ENCODE data around the gene SLC38A8.

SLC38A8 gene

GRCh38 chr16:83970430-83970815 lies 72.2 kb downstream of the SLC38A8 start:
- ATAC-seq, result no peak
- no peak for DNase-seq

GRCh38 chr16:83969771-83970429 lies 72.7 kb downstream of the SLC38A8 start:
- DNase-seq (no peak), ATAC-seq (no peak)

DNA sequence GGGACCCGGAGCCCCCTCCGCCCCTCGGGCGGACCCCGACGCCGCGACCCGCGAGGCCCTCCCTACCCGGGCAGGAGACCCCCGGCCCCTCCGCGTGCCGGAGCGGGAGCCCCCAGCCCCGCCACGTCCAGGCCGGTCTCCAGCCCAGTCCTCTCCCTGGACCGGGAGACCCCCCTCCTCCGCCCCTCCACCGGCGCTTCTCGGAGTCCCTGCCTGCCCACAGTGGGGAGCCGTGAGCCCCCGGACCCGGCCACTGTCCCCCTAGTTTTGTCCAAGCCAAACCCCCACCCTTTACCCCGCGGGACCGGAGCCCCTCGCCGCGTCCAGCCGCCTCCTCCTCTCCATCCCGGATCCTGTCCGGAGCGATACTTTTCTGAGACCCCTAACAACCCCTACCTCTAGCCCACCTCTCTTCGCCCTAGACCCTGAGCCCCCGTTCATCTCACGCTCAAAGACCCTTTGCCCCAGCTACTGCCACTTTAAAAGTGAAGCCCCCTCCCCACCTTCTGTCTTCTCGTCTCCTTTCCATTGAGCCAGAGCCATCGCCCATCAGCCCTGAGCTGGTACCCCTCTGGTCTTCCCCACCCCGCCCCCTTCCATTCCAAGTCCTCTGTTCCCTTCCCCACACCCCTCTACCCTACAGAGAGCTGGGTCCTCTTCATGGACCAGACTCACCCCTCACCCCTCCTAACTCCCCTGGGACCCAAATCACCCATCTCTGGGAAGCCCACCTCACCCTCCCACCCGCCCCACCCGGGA lies 73.5 kb downstream of the SLC38A8 start:
- ATAC-seq (no peak), DNase-seq (no peak)

GRCh38 chr16:83968306-83968851 lies 74.2 kb downstream of the SLC38A8 start:
- ATAC-seq, result no peak

GRCh38 chr16:83967838-83968305 lies 74.7 kb downstream of the SLC38A8 start, which contains the start of gene NECAB2:
NECAB2 (plus strand) TSS chr16:83968244; CDS start chr16:83968649, 405 bp downstream.
- ATAC-seq (peak; percentile 25), DNase-seq (peak; percentile 64)

More at GRCh38 chr16:83968306-83968851, 74.2 kb downstream of the SLC38A8 start:
- DNase-seq, result no peak

DNA sequence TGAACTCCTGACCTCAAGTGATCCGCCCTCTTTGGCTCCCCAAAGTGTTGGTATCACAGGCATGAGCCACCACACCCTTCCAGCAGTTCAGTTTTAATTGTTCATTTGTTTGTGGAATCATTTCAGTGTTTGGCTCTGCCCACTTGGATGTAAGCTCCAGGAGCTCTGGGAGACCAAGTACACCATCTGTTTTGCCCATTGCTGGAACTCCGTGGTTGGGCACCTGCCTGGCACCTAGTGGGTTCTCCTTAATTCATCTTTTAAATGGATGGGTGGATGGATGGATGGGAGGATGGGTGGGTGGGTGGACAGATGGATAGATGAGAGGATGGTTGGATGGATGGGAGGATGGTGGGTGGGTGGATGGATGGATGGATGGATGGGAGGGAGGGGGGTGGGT lies 75.5 kb downstream of the SLC38A8 start:
- DNase-seq, result no peak
- ATAC-seq, result no peak

- ATAC-seq (no peak), DNase-seq (no peak)
These were observed 76.4 kb downstream of the SLC38A8 start for GRCh38 chr16:83966153-83966696.

GRCh38 chr16:83965444-83966152 lies 77.0 kb downstream of the SLC38A8 start:
- ATAC-seq (no peak), DNase-seq (no peak)

GRCh38 chr16:83964684-83965443 lies 77.7 kb downstream of the SLC38A8 start:
- DNase-seq (no peak), ATAC-seq (no peak)

DNA sequence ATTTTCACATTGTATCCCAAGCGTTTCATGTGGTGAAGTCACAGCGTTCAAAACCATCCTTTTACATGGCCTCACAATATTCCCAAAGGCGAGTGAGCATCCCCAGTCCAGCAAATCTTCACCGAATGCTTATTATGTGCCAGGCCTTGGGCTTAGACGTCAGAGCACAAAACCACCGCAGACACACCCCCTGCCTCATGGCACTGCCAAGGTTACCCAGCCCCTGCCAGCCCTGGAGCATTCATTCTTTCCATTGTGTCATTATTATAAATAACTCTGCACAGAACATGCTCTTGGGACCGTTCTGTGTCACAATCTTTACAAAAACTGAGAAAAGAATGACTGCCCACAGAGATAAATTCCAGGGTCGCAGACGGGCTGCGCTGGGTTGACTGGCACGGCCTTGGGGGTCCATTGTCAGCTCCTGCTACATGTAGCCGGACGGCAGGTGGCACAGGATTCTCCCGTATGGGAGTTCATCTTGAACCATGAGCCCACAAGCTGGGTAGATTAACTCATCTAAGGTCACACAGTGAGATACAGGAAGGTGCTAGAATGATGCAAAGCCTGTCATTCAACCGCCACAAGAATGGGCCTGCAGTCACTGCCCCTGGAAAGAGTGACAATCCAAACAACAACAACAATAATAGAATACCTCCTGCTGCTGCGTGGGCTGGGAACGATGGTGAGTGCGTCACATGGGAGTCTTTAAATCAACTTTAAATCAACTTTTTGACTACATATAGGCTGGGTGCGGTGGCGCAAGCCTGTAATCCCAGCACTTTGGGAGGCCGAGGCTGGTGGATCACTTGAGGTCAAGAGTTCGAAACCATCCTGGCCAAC lies 79.1 kb downstream of the SLC38A8 start:
- DNase-seq (no peak), ATAC-seq (no peak)

GRCh38 chr16:83961591-83961990 lies 81.0 kb downstream of the SLC38A8 start:
- ATAC-seq (no peak), DNase-seq (no peak)

DNA sequence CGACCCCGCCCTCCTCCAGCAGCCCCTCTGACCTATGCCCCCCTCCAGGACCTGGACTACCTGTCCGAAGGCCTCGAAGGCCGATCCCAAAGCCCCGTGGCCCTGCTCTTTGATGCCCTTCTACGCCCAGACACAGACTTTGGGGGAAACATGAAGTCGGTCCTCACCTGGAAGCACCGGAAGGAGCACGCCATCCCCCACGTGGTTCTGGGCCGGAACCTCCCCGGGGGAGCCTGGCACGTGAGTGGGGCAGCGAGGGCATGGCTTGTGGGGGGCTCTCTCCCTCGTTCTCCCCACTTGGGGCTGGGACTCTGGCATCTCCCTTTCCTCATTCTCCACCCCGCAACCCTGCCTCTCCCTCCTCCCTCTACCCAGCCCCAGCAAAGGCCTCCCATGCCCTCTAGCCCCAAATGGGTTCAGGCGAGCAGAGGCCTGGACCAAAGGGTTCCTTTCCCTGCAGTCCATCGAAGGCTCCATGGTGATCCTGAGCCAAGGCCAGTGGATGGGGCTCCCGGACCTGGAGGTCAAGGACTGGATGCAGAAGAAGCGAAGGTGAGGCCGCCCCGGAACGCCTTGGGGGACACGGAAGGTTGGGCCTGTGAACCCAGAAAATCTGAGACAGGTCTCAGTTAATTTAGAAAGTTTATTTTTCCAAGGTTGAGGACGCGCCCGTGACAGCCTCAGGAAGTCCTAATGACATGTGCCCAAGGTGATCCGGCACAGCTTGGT lies 81.9 kb downstream of the SLC38A8 start:
- DNase-seq, result no peak
- ATAC-seq, result no peak

Measured in stimulated activated naive CD8-positive, alpha-beta T cell treated with anti-CD3 and anti-CD28 coated beads, Interleukin-15, Interleukin-2, amounts not matched to agents 100 U/mL and 50 U/mL, for 24 hours (primary cell).